Activated CD4-positive, alpha-beta T cell treated with anti-CD3 and anti-CD28 coated beads, Interleukin-2, amount 50 U/mL, for 4 hours (primary cell): ENCODE data around the gene PLCB1.
"Not testable (repeated sequence)": the region's sequence is repeated elsewhere in the genome, so short reads cannot be mapped to it uniquely, and the experiment has no call there.

Source experiments
- DNase-seq, 2 experiments: peaks; one replicate each; pipeline ENCODE4 v3.0.0-alpha.2; 2020

Gene PLCB1

GRCh38 chr20:8408587-8409307 is 276.7 kb downstream of the PLCB1 start:
- DNase-seq = no peak

- DNase-seq = no peak
These were observed 281.6 kb downstream of the PLCB1 start for GRCh38 chr20:8413691-8414090.

- no peak for DNase-seq
These were observed 282.7 kb downstream of the PLCB1 start for GRCh38 chr20:8414586-8415274.

- no peak for DNase-seq
These were observed 289.9 kb downstream of the PLCB1 start for GRCh38 chr20:8421981-8422380.

GRCh38 chr20:8423482-8423881 is 291.4 kb downstream of the PLCB1 start:
- no peak for DNase-seq

- no peak for DNase-seq
These were observed 291.9 kb downstream of the PLCB1 start for GRCh38 chr20:8424010-8424409.

- no peak for DNase-seq
These were observed 292.9 kb downstream of the PLCB1 start for GRCh38 chr20:8425016-8425415.

GRCh38 chr20:8425802-8426201 is 293.7 kb downstream of the PLCB1 start:
- DNase-seq = no peak

GRCh38 chr20:8427419-8428040 is 295.5 kb downstream of the PLCB1 start:
- no peak for DNase-seq

- DNase-seq = no peak
These were observed 296.9 kb downstream of the PLCB1 start for GRCh38 chr20:8428988-8429387.

GRCh38 chr20:8431538-8432434 is 299.7 kb downstream of the PLCB1 start:
- no peak for DNase-seq

GRCh38 chr20:8432435-8433148 is 300.5 kb downstream of the PLCB1 start:
- DNase-seq = no peak

GRCh38 chr20:8433291-8433690 is 301.2 kb downstream of the PLCB1 start:
- no peak for DNase-seq

GRCh38 chr20:8434326-8434876 is 302.3 kb downstream of the PLCB1 start:
- DNase-seq = no peak

GRCh38 chr20:8435285-8436035 is 303.4 kb downstream of the PLCB1 start:
- no peak for DNase-seq

GRCh38 chr20:8436938-8437337 is 304.9 kb downstream of the PLCB1 start:
- not testable (repeated sequence) for DNase-seq

- DNase-seq = no peak
These were observed 306.7 kb downstream of the PLCB1 start for GRCh38 chr20:8438748-8439147.

- DNase-seq = no peak
These were observed 311.5 kb downstream of the PLCB1 start for GRCh38 chr20:8443464-8444072.

GRCh38 chr20:8447262-8448120 is 315.4 kb downstream of the PLCB1 start:
- no peak for DNase-seq

- no peak for DNase-seq
These were observed 317.1 kb downstream of the PLCB1 start for GRCh38 chr20:8449123-8449522.
